ENCODE measurements around the gene SIRPG.

Gene SIRPG

DNA sequence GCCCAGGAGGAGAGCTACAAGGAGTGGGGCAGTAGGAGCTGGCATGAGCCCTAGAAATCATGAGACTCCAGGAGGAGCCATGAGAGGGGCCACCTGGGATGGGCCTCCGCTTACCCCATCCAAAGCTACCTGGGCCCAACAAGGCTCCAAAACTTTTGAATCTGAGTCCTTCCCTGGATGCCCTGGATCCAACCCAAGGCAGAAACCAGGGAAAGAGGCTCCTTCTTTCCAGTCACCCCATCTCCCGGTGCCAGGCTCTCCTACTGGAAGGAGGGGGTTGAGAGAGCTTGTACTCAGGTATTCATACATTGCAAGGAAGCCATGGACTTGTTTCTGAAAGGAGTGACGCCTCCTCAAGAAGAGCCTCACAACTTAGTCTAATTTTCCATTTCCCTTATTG, 7.8 kb upstream of the SIRPG start:
- H3K4me3 ChIP-seq (ENCODE audit: low read depth, low read length) = no peak overlapping the region
- in situ Hi-C loops (cut with HindIII; ENCODE audit: low sequenced_read_pairs) = no loop called here
- TF ChIP-seq, protein P1, sequence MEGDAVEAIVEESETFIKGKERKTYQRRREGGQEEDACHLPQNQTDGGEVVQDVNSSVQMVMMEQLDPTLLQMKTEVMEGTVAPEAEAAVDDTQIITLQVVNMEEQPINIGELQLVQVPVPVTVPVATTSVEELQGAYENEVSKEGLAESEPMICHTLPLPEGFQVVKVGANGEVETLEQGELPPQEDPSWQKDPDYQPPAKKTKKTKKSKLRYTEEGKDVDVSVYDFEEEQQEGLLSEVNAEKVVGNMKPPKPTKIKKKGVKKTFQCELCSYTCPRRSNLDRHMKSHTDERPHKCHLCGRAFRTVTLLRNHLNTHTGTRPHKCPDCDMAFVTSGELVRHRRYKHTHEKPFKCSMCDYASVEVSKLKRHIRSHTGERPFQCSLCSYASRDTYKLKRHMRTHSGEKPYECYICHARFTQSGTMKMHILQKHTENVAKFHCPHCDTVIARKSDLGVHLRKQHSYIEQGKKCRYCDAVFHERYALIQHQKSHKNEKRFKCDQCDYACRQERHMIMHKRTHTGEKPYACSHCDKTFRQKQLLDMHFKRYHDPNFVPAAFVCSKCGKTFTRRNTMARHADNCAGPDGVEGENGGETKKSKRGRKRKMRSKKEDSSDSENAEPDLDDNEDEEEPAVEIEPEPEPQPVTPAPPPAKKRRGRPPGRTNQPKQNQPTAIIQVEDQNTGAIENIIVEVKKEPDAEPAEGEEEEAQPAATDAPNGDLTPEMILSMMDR (IDR thresholded peaks at IDR 0.05; ENCODE audit: low read depth, low read length) = no peak
- no peak for DNase-seq (ENCODE audit: low read depth, low spot score)

DNA sequence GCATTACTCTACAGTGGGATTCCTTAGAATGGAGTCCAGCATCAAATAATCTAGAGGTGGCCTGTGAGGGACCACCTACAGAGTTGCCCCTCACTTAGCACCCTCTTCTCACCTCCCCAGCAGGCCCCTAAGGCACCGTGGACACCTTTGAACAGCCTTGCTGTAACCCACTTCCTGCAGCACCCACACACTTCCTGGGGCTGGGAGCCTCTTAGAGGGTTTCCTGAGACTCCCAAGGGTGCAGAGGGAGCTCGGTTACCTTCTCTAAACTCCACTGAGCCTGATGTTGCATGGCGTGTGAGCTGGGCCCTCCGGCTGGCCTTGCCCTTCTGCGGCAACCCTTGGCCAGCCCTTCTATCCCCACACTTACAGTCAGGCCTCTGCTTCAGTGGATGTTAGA, 7.3 kb upstream of the SIRPG start:
- in situ Hi-C loops (cut with HindIII; ENCODE audit: low sequenced_read_pairs) = no loop called here
- TF ChIP-seq, protein P1 (IDR thresholded peaks at IDR 0.05; ENCODE audit: low read depth, low read length) = no peak
- H3K4me3 ChIP-seq (ENCODE audit: low read depth, low read length) = no peak overlapping the region
- DNase-seq (ENCODE audit: low read depth, low spot score) = no peak

DNA sequence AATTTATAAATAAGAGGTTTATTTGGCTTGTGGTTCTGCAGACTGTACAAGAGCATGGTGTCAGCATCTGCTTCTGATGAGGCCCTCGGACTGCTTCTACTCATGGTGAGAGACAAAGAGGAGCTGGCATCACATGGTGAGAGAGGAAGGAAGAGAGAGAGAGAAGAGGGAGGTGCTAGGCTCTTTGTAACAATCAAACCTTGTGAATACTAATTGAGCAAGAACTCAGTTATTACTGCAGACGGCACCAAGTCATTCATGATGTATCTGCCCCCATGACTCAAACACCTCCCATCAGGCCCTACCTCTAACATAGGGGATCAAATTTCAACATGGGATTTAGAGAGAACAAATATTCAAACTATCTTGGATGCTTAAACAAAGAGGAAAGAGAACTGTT, 6.3 kb upstream of the SIRPG start:
- TF ChIP-seq, protein P1 (IDR thresholded peaks at IDR 0.05; ENCODE audit: low read depth, low read length) = no peak
- H3K4me3 ChIP-seq (ENCODE audit: low read depth, low read length) = no peak overlapping the region
- in situ Hi-C loops (cut with HindIII; ENCODE audit: low sequenced_read_pairs) = no loop called here
- no peak for DNase-seq (ENCODE audit: low read depth, low spot score)

DNA sequence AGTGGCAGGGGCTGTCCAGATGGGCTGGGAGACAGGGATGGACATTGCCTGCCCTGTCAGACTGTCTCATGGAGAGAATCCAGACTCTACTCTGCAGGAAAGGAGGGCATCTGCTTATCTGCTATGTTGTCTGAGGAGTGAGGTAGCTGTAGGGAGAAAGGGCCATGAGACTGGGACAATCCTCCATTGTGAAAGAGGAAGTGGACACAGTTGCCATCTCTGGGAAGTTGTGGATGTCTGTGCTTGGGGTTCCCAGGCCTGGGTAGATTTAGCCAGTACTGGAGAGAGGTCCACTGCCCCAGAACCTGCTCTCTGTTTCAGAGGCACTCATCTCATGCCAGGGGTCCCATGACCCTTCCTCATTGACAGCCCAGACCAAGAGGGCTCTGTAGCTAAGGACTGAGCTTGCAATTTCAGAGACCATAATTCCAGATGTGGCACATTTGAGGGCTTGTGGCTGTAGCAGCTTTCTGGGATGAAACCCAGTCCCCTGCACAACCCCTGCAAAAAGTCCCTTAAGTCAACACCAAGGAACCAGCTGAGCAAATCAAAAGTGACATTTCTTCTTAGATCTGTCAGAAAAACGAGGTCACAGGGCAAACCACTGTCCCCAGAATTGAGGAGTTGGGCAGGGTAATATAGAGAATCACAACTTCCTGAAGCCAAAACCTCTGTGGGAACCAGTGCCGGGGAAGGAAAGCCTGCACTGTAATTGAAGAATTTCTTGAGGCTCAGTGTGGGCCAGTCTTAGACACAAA, 4.1 kb upstream of the SIRPG start:
- no peak overlapping the region for H3K4me3 ChIP-seq (ENCODE audit: low read depth, low read length)
- TF ChIP-seq, protein P1 (IDR thresholded peaks at IDR 0.05; ENCODE audit: low read depth, low read length) = no peak
- no peak for DNase-seq (ENCODE audit: low read depth, low spot score)
- in situ Hi-C loops (cut with HindIII; ENCODE audit: low sequenced_read_pairs) = no loop called here

DNA sequence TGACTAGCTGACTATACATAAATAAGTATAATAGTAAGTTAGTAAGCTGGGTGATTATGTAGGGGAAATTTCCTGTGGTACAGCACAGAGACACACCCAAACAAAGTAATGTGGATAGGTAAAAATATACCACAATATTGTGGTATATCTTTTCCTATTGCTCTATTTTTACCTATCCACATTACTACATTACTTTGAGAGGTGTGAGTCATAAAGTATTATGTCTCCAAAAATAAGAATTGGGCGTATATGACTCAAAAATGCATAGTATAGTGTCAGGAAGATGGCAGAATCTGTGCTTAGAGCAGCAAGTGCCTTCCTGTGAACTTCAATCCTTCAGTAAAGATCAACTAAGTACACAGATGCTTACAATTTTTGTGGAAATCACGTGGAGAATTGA, 2.7 kb upstream of the SIRPG start:
- H3K4me3 ChIP-seq (ENCODE audit: low read depth, low read length) = no peak overlapping the region
- in situ Hi-C loops (cut with HindIII; ENCODE audit: low sequenced_read_pairs) = no loop called here
- DNase-seq (ENCODE audit: low read depth, low spot score) = no peak
- TF ChIP-seq, protein P1 (IDR thresholded peaks at IDR 0.05; ENCODE audit: low read depth, low read length) = no peak

DNA sequence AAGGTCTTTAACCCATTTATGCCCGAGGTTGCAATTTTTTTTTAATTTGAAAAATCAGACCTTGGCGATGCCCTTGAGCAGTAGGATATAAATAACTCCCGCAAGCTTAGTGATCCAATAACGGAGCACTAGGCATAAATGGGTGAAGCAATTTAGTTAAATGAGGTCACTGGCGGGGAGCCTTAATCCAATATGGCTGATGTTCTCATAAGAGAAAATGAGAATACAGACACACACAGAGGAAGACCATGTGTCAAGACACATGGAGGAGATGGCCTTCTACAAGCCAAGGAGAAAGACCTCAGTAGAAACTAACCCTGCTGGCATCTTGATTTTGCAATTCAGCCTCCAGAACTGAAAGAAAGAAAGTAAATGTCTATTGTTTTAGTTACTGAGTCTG, 735 bp downstream of the SIRPG start:
- no peak overlapping the region for H3K4me3 ChIP-seq (ENCODE audit: low read depth, low read length)
- TF ChIP-seq, protein P1 (IDR thresholded peaks at IDR 0.05; ENCODE audit: low read depth, low read length) = no peak
- no peak for DNase-seq (ENCODE audit: low read depth, low spot score)
- in situ Hi-C loops (cut with HindIII; ENCODE audit: low sequenced_read_pairs) = no loop called here

Data from astrocyte of the spinal cord (primary cell).